Choroid plexus epithelial cell (primary cell): ENCODE results near the gene PON3.

Experiments used
- DNase-seq: peaks from one replicate; pipeline ENCODE4 v3.0.0-alpha.2; 2010; ENCODE audit warnings: low read depth
- H3K4me3 ChIP-seq: 2 replicates; pipeline ENCODE4 v1.5.1; 2011; ENCODE audit warnings: low read depth, mild to moderate bottlenecking, control low read depth, low read length, moderate library complexity
- CTCF ChIP-seq: conservative IDR thresholded peaks from 2 replicates; pipeline ENCODE4 v1.5.1; 2011; ENCODE audit warnings: low read depth, mild to moderate bottlenecking, control low read depth, inconsistent platforms, low read length, moderate library complexity

PON3 gene

GRCh38 chr7:95376632-95377400 lies 19.4 kb downstream of the PON3 start:
- no peak overlapping the region for H3K4me3 ChIP-seq
- DNase-seq, result no peak
- no peak for TF ChIP-seq CTCF

GRCh38 chr7:95375591-95376257 lies 20.5 kb downstream of the PON3 start:
- H3K4me3 ChIP-seq, result no peak overlapping the region
- no peak for TF ChIP-seq CTCF
- no peak for DNase-seq

GRCh38 chr7:95373323-95373722 lies 22.9 kb downstream of the PON3 start:
- no peak for TF ChIP-seq CTCF
- no peak for DNase-seq
- H3K4me3 ChIP-seq, result no peak overlapping the region

GRCh38 chr7:95368235-95368634 lies 27.9 kb downstream of the PON3 start:
- TF ChIP-seq CTCF, result no peak

GRCh38 chr7:95367606-95368005 lies 28.6 kb downstream of the PON3 start:
- no peak overlapping the region for H3K4me3 ChIP-seq
- TF ChIP-seq CTCF, result no peak
- no peak for DNase-seq

More at GRCh38 chr7:95368235-95368634, 27.9 kb downstream of the PON3 start:
- H3K4me3 ChIP-seq, result no peak overlapping the region
- DNase-seq, result no peak

GRCh38 chr7:95365151-95365550 lies 31.0 kb downstream of the PON3 start:
- no peak overlapping the region for H3K4me3 ChIP-seq
- TF ChIP-seq CTCF, result no peak
- DNase-seq, result no peak
